HCT116 (cell line): ENCODE results near the gene PDCD1LG2. TPM values are rescaled to one million over a fixed set of nuclear protein-coding genes. Genes with fewer than 3 reads are reported as not detected.

ENCODE experiments used
- ATAC-seq: fragments of 200-7000 bp; cut with Tn5 transposase; 2 replicates; pipeline ENCODE4 v1.9.1; 2020; ENCODE audit warnings: mild to moderate bottlenecking, moderate library complexity
- BruUV-seq: library from RNA; stranded (reverse); fragments of 400-500 nt; replicated peaks from 2 replicates; lab custom pipeline; 2021; lab: Mats Ljungman, UMichigan
- CTCF ChIA-PET: fragments of 300-600 bp; sonication (Branson Sonifier 250); formaldehyde crosslinking; loops from one replicate; lab custom pipeline; 2021; ENCODE audit warnings: antibody characterized with exemption; lab: Charles Lee
- POLR2A ChIA-PET: fragments of 300-600, 350-600 bp; sonication (Branson Sonifier 250); formaldehyde crosslinking; loops from one replicate; lab custom pipeline; 2021; ENCODE audit warnings: antibody characterized with exemption; lab: Charles Lee
- RAD21 ChIA-PET, 2 experiments: fragments of 300-600 bp; sonication (Branson Sonifier 250); formaldehyde crosslinking; loops; one replicate each; lab custom pipeline; 2023; ENCODE audit warnings: low total read pairs in 2 of 2; ENCODE audit not compliant: uncharacterized antibody in 2 of 2, unreplicated experiment in 2 of 2, low non-redundant PET in 1 of 2; lab: Charles Lee
- DNase-seq: peaks from one replicate; pipeline ENCODE4 v3.0.0-alpha.2; 2010; ENCODE audit warnings: low read depth, low spot score
- H2AFZ ChIP-seq: fragments of 200-600 bp; shearing (Covaris generic), sonication (generic); 2 replicates; pipeline ENCODE4 v1.6.1; 2017; ENCODE audit warnings: low read depth, mixed run types, mixed read lengths, antibody characterized with exemption, low read length; ENCODE audit not compliant: poor library complexity, severe bottlenecking
- H3K27ac ChIP-seq: 2 replicates; pipeline ENCODE4 v1.5.1; 2012; ENCODE audit warnings: low read depth, low read length
- H3K27me3 ChIP-seq: fragments of 200-600 bp; sonication (generic); 2 replicates; pipeline ENCODE4 v1.6.1; 2016; ENCODE audit warnings: mixed run types, low read length, mixed read lengths; ENCODE audit not compliant: insufficient read depth
- H3K36me3 ChIP-seq, 2 experiments: fragments of 200-500 bp in 1 of 2; fragments of 200-600 bp in 1 of 2; sonication (Bioruptor generic) in 1 of 2; sonication (generic) in 1 of 2; 2 replicates each; pipeline versions ENCODE4 v1.5.1 to v1.6.1; 2014 to 2016; ENCODE audit warnings: low read length in 2 of 2, inconsistent platforms in 1 of 2, mixed read lengths in 1 of 2, mixed run types in 1 of 2; ENCODE audit not compliant: insufficient read depth in 2 of 2, control insufficient read depth in 1 of 2
- H3K4me1 ChIP-seq, 2 experiments: fragments of 200-600 bp in 1 of 2; sonication (generic) in 1 of 2; 2 replicates each; pipeline versions ENCODE4 v1.5.1 to v1.6.1; 2012 to 2017; ENCODE audit warnings: low read length in 2 of 2, inconsistent platforms in 1 of 2, mild to moderate bottlenecking in 1 of 2, mixed read lengths in 1 of 2, mixed run types in 1 of 2, moderate library complexity in 1 of 2; ENCODE audit not compliant: insufficient read depth in 2 of 2, control insufficient read depth in 1 of 2
- H3K4me2 ChIP-seq: fragments of 200-600 bp; sonication (generic); 2 replicates; pipeline ENCODE4 v1.6.1; 2017; ENCODE audit warnings: mixed run types, low read length, mixed read lengths
- H3K4me3 ChIP-seq, 2 experiments: fragments of 200-600 bp in 1 of 2; sonication (generic) in 1 of 2; replicated peaks in 1 of 2; 2 replicates each; pipeline ENCODE4 v1.5.1; 2011 to 2016; ENCODE audit warnings: low read length in 2 of 2, control low read depth in 1 of 2, low read depth in 1 of 2, mild to moderate bottlenecking in 1 of 2, mixed read lengths in 1 of 2, mixed run types in 1 of 2
- H3K79me2 ChIP-seq: fragments of 200-600 bp; sonication (generic); 2 replicates; pipeline ENCODE4 v1.6.1; 2017; ENCODE audit warnings: mild to moderate bottlenecking, mixed run types, low read length, moderate library complexity, mixed read lengths; ENCODE audit not compliant: insufficient read depth
- H3K9ac ChIP-seq: fragments of 200-600 bp; sonication (generic); 2 replicates; pipeline ENCODE4 v1.6.1; 2016; ENCODE audit warnings: low read length, mixed read lengths
- H3K9me2 ChIP-seq: fragments of 200-600 bp; sonication (generic), shearing (Covaris generic); 2 replicates; pipeline ENCODE4 v1.6.1; 2017; ENCODE audit warnings: mixed run types, mild to moderate bottlenecking, moderate library complexity; ENCODE audit not compliant: insufficient read depth
- H3K9me3 ChIP-seq, 2 experiments: fragments of 200-500 bp in 1 of 2; fragments of 200-600 bp in 1 of 2; sonication (Bioruptor generic) in 1 of 2; sonication (generic) in 1 of 2; 2 replicates each; pipeline ENCODE4 v1.6.1; 2014 to 2017; ENCODE audit warnings: low read length in 2 of 2, mixed read lengths in 2 of 2, inconsistent platforms in 1 of 2, low read depth in 1 of 2, mild to moderate bottlenecking in 1 of 2, mixed run types in 1 of 2, moderate library complexity in 1 of 2; ENCODE audit not compliant: control insufficient read depth in 1 of 2, insufficient read depth in 1 of 2
- H4K20me1 ChIP-seq: fragments of 200-600 bp; sonication (generic), shearing (Covaris generic); 2 replicates; pipeline ENCODE4 v1.6.1; 2017; ENCODE audit warnings: mixed run types, mild to moderate bottlenecking, moderate library complexity; ENCODE audit not compliant: insufficient read depth
- ATF3 ChIP-seq: IDR thresholded peaks from 2 replicates; pipeline ENCODE4 v1.6.1; 2012
- CEBPB ChIP-seq: IDR thresholded peaks from 2 replicates; pipeline ENCODE4 v1.6.1; 2012; ENCODE audit warnings: low read depth
- CTCF ChIP-seq, 3 experiments: fragments of 200-600 bp in 1 of 3; sonication (generic) in 1 of 3; IDR thresholded peaks in 2 of 3; conservative IDR thresholded peaks in 1 of 3; 2 replicates each; pipeline ENCODE4 v1.5.1; 2012 to 2017; ENCODE audit warnings: low read depth in 2 of 3, low read length in 2 of 3, antibody characterized with exemption in 1 of 3, borderline replicate concordance in 1 of 3, control low read depth in 1 of 3, mild to moderate bottlenecking in 1 of 3, mixed read lengths in 1 of 3, mixed run types in 1 of 3, moderate library complexity in 1 of 3; ENCODE audit not compliant: insufficient read depth in 1 of 3
- EGR1 ChIP-seq: IDR thresholded peaks from 2 replicates; pipeline ENCODE4 v1.6.1; 2012; ENCODE audit warnings: low read depth
- ELF1 ChIP-seq: IDR thresholded peaks from 2 replicates; pipeline ENCODE4 v1.6.1; 2012; ENCODE audit warnings: low read depth, borderline replicate concordance
- EZH2 ChIP-seq: fragments of 200-600 bp; sonication (generic); IDR thresholded peaks from 2 replicates; pipeline ENCODE4 v1.6.1; 2017; ENCODE audit warnings: antibody characterized with exemption, mixed run types
- FOSL1 ChIP-seq: IDR thresholded peaks from 2 replicates; pipeline ENCODE4 v1.6.1; 2012; ENCODE audit warnings: low read depth
- JUND ChIP-seq: IDR thresholded peaks from 2 replicates; pipeline ENCODE4 v1.6.1; 2012
- MAX ChIP-seq: IDR thresholded peaks from 2 replicates; pipeline ENCODE4 v1.6.1; 2012
- POLR2A ChIP-seq: IDR thresholded peaks from 2 replicates; pipeline ENCODE4 v1.7.0; 2011; ENCODE audit warnings: borderline replicate concordance; ENCODE audit not compliant: insufficient read depth, insufficient read length; ENCODE audit errors: extremely low read depth
- POLR2AphosphoS5 ChIP-seq: IDR thresholded peaks from 2 replicates; pipeline ENCODE4 v1.6.1; 2011; ENCODE audit warnings: mild to moderate bottlenecking, low read depth, low read length, moderate library complexity
- RAD21 ChIP-seq: IDR thresholded peaks from 2 replicates; pipeline ENCODE4 v1.6.1; 2012; ENCODE audit warnings: low read depth, mild to moderate bottlenecking
- REST ChIP-seq: IDR thresholded peaks from 2 replicates; pipeline ENCODE4 v1.6.1; 2012; ENCODE audit warnings: low read depth
- SIN3A ChIP-seq: IDR thresholded peaks from 2 replicates; pipeline ENCODE4 v1.6.1; 2012; ENCODE audit warnings: low read depth
- SP1 ChIP-seq: IDR thresholded peaks from 2 replicates; pipeline ENCODE4 v1.6.1; 2012; ENCODE audit warnings: low read depth
- SRF ChIP-seq: IDR thresholded peaks from 2 replicates; pipeline ENCODE4 v1.6.1; 2012; ENCODE audit warnings: low read depth
- YY1 ChIP-seq: IDR thresholded peaks from 2 replicates; pipeline ENCODE4 v1.6.1; 2011; ENCODE audit warnings: low read length, low read depth, moderate library complexity, mild to moderate bottlenecking; ENCODE audit not compliant: insufficient replicate concordance; ENCODE audit errors: extremely low read depth
- ZBTB33 ChIP-seq: IDR thresholded peaks from 2 replicates; pipeline ENCODE4 v1.6.1; 2011; ENCODE audit warnings: mild to moderate bottlenecking, low read length, moderate library complexity; ENCODE audit not compliant: insufficient replicate concordance; ENCODE audit errors: extremely low read depth
- ZNF274 ChIP-seq: fragments of 200-500 bp; sonication (Bioruptor generic); IDR thresholded peaks from 2 replicates; pipeline ENCODE4 v1.6.1; 2014; ENCODE audit warnings: mild to moderate bottlenecking, low read depth, low read length, inconsistent platforms
- intact Hi-C: fragments of 100-400 bp; cut with micrococcal nuclease; formaldehyde crosslinking; loops from 2 replicates; pipeline ENCODE4 v1.10.0; 2022
- total RNA-seq: library from RNA; stranded (reverse); gene quantifications from one replicate; pipeline ENCODE4 v1.2.1, GENCODE V29; 2021; ENCODE audit not compliant: unreplicated experiment

Gene PDCD1LG2
- total RNA-seq, 1 experiment from 2014 or later: not detected

GRCh38 chr9:5592231-5592630 is 81.9 kb downstream of the PDCD1LG2 start (continued):
- no peak for TF ChIP-seq RAD21
- no peak for TF ChIP-seq POLR2A
- TF ChIP-seq EZH2: no peak
- TF ChIP-seq SP1: no peak
- TF ChIP-seq ATF3: no peak

- Histone ChIP-seq H3K79me2 (no peaks in the 10 kb centered on the region), H3K9me2 (no peaks in the 10 kb centered on the region), H2AFZ (no peak overlapping the region), H3K9ac (no peak overlapping the region), H3K27ac (no peak overlapping the region), H3K4me2 (no peak overlapping the region), H4K20me1 (no peaks in the 10 kb centered on the region), H3K27me3 (no peaks in the 10 kb centered on the region), H3K4me1 (no peaks in the 10 kb centered on the region), H3K9me3 (no peaks in the 10 kb centered on the region), H3K4me3 (no peak overlapping the region), H3K36me3 (no peaks in the 10 kb centered on the region)
- ChIA-PET CTCF (no interaction called here), RAD21 (no interaction called here), POLR2A (no interaction called here)
- no peak for ATAC-seq
- DNase-seq: no peak
- intact Hi-C loops: loop anchor here (5.0 to 10.0 kb wide), 5 partner anchors 141 to 1211 kb away; partner anchors contain the start of genes CD274, JAK2, PLPP6 and SPATA6L
- BruUV-seq: no TSS peak
- TF ChIP-seq ZBTB33 (no peak), MAX (no peak), EGR1 (no peak), JUND (no peak), EZH2 (no peak), ATF3 (no peak), YY1 (no peak), CEBPB (no peak), SIN3A (no peak), ZNF274 (no peak), ELF1 (no peak), SP1 (no peak), FOSL1 (no peak), POLR2AphosphoS5 (no peak), REST (no peak), SRF (no peak), CTCF (IDR thresholded peaks at IDR 0.05 in 2 of 3, conservative IDR thresholded peaks at IDR 0.05 in 1 of 3; ENCODE audit: borderline replicate concordance in 1 of 3, insufficient read depth in 1 of 3, low read depth in 2 of 3, low read length in 2 of 3) (no peak)
Measured at GRCh38 chr9:5592904-5593303, 82.6 kb downstream of the PDCD1LG2 start.
